ENCODE measurements around the gene ADGRG3. TPM values are rescaled to one million over a fixed set of nuclear protein-coding genes. Genes with fewer than 3 reads are reported as not detected.

ADGRG3 gene
- total and polyA plus RNA-seq, 2 of the 13 experiments (the other 11 are each of a cell fraction or from before 2014, with no cell fraction given): 2.7 to 11.8 TPM

DNA sequence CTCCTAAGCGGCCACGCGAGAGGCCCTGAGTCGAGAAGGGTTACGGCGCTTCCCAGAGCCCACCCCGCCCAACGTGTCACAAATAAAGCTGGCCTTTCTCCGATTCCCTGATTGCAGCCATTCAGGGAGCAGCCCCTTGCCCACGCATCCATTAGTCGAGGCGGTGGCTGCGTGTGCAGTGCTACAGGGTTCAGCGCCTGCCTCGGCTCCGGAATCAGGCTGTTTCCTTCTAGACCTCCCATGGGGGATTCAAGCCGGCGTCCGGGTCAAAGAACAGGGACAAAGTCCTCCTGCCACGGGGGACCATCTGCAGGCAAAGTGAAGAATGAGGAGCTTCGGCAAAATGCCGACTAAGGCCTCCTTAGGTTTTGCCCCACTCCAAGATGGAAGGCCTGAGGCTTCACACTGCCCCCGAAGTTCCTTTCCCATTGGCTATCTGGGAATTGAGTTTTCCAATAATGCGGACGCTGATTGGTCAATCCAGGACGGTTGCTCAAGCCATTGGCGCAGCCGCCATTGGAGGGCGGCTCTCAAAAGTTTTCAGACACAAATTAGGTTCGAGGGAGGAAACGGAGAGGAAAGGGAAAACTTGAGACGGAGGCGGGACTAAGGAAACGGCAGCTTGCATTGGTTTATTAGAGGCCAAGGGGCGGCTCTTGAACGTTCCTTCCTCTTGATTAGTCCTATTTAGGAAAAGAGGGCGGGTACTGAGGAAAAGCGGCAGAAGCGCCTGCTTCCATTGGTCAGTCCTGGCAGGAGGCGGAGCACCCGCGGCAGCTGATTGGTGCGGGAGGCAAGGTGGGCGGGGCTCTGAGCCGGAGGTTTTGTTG is 67.0 kb downstream of the ADGRG3 start (continued):
- TF ChIP-seq, protein P1, sequence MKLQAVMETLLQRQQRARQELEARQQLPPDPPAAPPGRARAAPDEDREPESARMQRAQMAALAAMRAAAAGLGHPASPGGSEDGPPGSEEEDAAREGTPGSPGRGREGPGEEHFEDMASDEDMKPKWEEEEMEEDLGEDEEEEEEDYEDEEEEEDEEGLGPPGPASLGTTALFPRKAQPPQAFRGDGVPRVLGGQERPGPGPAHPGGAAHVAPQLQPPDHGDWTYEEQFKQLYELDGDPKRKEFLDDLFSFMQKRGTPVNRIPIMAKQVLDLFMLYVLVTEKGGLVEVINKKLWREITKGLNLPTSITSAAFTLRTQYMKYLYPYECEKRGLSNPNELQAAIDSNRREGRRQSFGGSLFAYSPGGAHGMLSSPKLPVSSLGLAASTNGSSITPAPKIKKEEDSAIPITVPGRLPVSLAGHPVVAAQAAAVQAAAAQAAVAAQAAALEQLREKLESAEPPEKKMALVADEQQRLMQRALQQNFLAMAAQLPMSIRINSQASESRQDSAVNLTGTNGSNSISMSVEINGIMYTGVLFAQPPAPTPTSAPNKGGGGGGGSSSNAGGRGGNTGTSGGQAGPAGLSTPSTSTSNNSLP (IDR thresholded peaks at IDR 0.05; ENCODE audit: low read depth, low read length): peak; percentile 54; the same call in 1 of the 2 replicates
- TF ChIP-seq SP5 (CRISPR knock-in tag; IDR thresholded peaks at IDR 0.05; ENCODE audit: borderline replicate concordance, low read depth) (peak; percentile 95), NR2C2 (CRISPR knock-in tag; IDR thresholded peaks at IDR 0.05; ENCODE audit: borderline replicate concordance) (peak; percentile 98), ZNF17 (CRISPR knock-in tag; IDR thresholded peaks at IDR 0.05) (no peak; the same call in 1 of the 2 replicates), ZNF891 (CRISPR knock-in tag; IDR thresholded peaks at IDR 0.05) (0 out of 2 replicates have a peak, but pooled peaks have one; percentile 43), ZSCAN29 (CRISPR knock-in tag; conservative IDR thresholded peaks at IDR 0.05) (no peak), ZNF563 (CRISPR knock-in tag; IDR thresholded peaks at IDR 0.05) (peak; percentile 83), THYN1 (CRISPR knock-in tag; IDR thresholded peaks at IDR 0.05; ENCODE audit: borderline replicate concordance, low read depth) (no peak), NFE2L1 (CRISPR knock-in tag; IDR thresholded peaks at IDR 0.05; ENCODE audit: borderline replicate concordance) (peak; percentile 72; the same call in 1 of the 2 replicates), ZNF296 (CRISPR knock-in tag; conservative IDR thresholded peaks at IDR 0.05) (no peak), XRCC5 (optimal IDR thresholded peaks at IDR 0.05; ENCODE audit: low read length) (peak; percentile 69), NFYC (CRISPR knock-in tag; IDR thresholded peaks at IDR 0.05) (peak; percentile 96), ZNF879 (CRISPR knock-in tag; IDR thresholded peaks at IDR 0.05) (0 out of 2 replicates have a peak, but pooled peaks have one; percentile 31), SIX4 (CRISPR knock-in tag; IDR thresholded peaks at IDR 0.05) (peak; percentile 43), ZNF629 (CRISPR knock-in tag; conservative IDR thresholded peaks at IDR 0.05) (0 out of 2 replicates have a peak, but pooled peaks have one; percentile 1), SRSF4 (IDR thresholded peaks at IDR 0.05; ENCODE audit: low read depth, low read length, poor library complexity, severe bottlenecking) (no peak), ZNF274 (CRISPR knock-in tag; IDR thresholded peaks at IDR 0.05) (peak; percentile 85), ZNF713 (CRISPR knock-in tag; IDR thresholded peaks at IDR 0.05) (peak; percentile 83; the same call in 1 of the 2 replicates), ZNF446 (CRISPR knock-in tag; IDR thresholded peaks at IDR 0.05) (peak; percentile 71; the same call in 1 of the 2 replicates)
- TF ChIP-seq, protein P2, sequence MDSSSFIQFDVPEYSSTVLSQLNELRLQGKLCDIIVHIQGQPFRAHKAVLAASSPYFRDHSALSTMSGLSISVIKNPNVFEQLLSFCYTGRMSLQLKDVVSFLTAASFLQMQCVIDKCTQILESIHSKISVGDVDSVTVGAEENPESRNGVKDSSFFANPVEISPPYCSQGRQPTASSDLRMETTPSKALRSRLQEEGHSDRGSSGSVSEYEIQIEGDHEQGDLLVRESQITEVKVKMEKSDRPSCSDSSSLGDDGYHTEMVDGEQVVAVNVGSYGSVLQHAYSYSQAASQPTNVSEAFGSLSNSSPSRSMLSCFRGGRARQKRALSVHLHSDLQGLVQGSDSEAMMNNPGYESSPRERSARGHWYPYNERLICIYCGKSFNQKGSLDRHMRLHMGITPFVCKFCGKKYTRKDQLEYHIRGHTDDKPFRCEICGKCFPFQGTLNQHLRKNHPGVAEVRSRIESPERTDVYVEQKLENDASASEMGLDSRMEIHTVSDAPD (CRISPR knock-in tag; IDR thresholded peaks at IDR 0.05): no peak
- TF ChIP-seq, protein P3, sequence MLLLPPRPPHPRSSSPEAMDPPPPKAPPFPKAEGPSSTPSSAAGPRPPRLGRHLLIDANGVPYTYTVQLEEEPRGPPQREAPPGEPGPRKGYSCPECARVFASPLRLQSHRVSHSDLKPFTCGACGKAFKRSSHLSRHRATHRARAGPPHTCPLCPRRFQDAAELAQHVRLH (CRISPR knock-in tag; IDR thresholded peaks at IDR 0.05; ENCODE audit: borderline replicate concordance, low read depth): peak; percentile 44; the same call in 1 of the 2 replicates
- TF ChIP-seq, protein P4, sequence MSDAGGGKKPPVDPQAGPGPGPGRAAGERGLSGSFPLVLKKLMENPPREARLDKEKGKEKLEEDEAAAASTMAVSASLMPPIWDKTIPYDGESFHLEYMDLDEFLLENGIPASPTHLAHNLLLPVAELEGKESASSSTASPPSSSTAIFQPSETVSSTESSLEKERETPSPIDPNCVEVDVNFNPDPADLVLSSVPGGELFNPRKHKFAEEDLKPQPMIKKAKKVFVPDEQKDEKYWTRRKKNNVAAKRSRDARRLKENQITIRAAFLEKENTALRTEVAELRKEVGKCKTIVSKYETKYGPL (CRISPR knock-in tag; IDR thresholded peaks at IDR 0.05): no peak
- TF ChIP-seq, protein P5, sequence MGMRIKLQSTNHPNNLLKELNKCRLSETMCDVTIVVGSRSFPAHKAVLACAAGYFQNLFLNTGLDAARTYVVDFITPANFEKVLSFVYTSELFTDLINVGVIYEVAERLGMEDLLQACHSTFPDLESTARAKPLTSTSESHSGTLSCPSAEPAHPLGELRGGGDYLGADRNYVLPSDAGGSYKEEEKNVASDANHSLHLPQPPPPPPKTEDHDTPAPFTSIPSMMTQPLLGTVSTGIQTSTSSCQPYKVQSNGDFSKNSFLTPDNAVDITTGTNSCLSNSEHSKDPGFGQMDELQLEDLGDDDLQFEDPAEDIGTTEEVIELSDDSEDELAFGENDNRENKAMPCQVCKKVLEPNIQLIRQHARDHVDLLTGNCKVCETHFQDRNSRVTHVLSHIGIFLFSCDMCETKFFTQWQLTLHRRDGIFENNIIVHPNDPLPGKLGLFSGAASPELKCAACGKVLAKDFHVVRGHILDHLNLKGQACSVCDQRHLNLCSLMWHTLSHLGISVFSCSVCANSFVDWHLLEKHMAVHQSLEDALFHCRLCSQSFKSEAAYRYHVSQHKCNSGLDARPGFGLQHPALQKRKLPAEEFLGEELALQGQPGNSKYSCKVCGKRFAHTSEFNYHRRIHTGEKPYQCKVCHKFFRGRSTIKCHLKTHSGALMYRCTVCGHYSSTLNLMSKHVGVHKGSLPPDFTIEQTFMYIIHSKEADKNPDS (CRISPR knock-in tag; IDR thresholded peaks at IDR 0.05): peak; percentile 52; the same call in 1 of the 2 replicates

All from HepG2 (cell line).